Thyroid gland (tissue), 4 donors: ENCODE measurements around the gene CLCA1.

Experiments used
- POLR2A ChIP-seq, 2 donors: fragments of 450-650 bp; IDR thresholded peaks; one replicate each; pipeline ENCODE4 v1.6.1; 2017; ENCODE audit warnings: antibody characterized with exemption in 2 of 2, mild to moderate bottlenecking in 2 of 2, moderate library complexity in 1 of 2
- TF ChIP-seq, protein P1 (sequence below), 6 experiments: fragments of 200-600 bp in 3 of 6; fragments of 450-650 bp in 3 of 6; sonication (generic) in 3 of 6; IDR thresholded peaks; one replicate each; pipeline ENCODE4 v1.5.1; 2016 to 2019; ENCODE audit warnings: antibody characterized with exemption in 6 of 6, mild to moderate bottlenecking in 2 of 6, inconsistent platforms in 1 of 6, moderate library complexity in 1 of 6

GRCh38 chr1:86538775-86539174 lies 70.0 kb downstream of the CLCA1 start:
- TF ChIP-seq, protein P1, sequence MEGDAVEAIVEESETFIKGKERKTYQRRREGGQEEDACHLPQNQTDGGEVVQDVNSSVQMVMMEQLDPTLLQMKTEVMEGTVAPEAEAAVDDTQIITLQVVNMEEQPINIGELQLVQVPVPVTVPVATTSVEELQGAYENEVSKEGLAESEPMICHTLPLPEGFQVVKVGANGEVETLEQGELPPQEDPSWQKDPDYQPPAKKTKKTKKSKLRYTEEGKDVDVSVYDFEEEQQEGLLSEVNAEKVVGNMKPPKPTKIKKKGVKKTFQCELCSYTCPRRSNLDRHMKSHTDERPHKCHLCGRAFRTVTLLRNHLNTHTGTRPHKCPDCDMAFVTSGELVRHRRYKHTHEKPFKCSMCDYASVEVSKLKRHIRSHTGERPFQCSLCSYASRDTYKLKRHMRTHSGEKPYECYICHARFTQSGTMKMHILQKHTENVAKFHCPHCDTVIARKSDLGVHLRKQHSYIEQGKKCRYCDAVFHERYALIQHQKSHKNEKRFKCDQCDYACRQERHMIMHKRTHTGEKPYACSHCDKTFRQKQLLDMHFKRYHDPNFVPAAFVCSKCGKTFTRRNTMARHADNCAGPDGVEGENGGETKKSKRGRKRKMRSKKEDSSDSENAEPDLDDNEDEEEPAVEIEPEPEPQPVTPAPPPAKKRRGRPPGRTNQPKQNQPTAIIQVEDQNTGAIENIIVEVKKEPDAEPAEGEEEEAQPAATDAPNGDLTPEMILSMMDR (IDR thresholded peaks at IDR 0.05): no peak
- no peak for TF ChIP-seq POLR2A (IDR thresholded peaks at IDR 0.05)
